SHP77 (cell line): ENCODE results near the gene MYO1D.
"Not testable (repeated sequence)": the region's sequence is repeated elsewhere in the genome, so short reads cannot be mapped to it uniquely, and the experiment has no call there.

Experiments used
- DNase-seq, 2 experiments: peaks; one replicate each; lab custom pipeline; 2025; lab: John Stamatoyannopoulos, UW

Gene MYO1D

DNA sequence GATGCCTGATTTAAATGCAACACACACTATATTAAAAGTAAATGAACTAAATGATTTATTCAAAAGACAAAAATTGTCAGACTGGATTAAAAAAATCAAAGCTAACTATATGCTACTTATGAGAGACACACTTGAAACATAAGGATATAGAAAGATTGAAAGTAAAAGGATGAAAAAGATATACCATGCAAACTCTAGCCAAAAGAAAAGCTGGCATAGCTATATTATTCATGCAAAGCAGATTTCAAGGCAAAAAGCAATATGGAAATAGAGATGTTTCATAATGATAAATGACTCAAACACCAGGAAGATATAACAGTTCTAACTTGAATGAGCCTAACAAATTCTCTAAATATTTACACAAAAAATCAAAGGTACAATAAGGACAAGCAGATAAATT is 149.2 kb downstream of the MYO1D start:
- no peak for DNase-seq

DNA sequence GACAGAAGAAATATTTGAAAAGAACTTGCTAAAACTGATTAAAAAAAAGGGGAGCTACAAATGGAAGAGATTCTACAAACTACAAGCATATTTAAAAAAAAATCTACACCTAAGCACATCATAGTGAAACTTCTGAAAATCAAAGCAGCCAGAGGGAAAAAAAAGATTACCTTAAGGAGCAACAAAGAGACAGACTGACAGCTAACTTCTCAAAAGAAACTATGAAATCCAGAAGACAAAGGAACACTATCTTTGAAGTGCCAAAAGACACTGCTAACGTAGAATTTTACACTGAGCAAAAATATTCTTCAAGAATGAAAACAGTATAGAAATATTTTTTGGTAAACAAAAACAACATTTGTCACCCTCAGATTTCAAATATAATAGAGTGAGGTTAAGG is 151.2 kb downstream of the MYO1D start:
- DNase-seq, result no peak

DNA sequence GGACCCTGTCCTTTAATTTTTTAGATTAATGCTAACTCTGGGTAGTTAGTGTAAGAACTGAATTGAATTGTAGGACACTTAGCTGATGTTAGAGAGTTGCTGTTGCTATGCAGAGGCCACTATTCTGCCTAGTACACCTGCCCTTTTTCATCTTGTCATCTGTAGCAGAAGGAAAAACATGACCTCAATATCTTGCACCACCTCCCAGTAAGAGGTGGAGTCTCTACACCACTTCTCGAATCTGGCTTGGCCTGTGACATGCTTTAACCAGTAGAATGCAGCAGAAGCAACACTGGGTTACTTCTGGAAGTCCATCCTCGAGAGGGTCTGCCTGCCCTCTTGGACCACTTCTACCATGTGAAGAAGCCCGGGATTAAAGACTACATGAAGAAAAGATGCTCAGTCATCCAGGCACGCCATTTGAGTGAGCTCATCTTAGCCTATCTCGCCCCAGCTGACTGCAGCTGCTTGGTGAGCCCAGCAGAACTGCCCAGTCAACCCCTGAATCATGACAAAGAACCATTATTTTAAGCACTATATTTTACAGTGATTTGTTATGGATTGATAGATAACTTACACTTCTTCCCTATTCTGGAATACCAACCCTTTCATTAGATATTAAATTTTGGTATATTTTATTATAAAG is 153.5 kb downstream of the MYO1D start:
- no peak for DNase-seq

DNA sequence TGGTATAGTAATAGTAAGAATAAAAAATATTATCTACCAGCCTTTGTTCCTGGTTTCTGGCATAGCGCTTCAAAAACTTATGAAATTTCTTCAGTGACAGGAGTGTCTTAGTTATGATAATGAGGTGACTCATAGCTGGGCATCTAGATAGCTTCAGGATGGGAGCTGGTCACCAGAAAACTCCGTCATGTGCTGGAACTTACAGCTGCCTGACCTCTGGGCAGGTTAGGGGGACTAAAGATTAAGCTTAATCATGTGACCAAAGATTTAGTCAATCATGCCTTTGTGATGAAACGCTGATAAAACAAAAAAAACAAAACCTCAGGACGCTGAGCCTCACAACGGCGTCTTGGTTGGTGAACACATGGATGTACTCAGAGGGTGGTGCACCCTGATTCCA is 154.2 kb downstream of the MYO1D start:
- no peak for DNase-seq

DNA sequence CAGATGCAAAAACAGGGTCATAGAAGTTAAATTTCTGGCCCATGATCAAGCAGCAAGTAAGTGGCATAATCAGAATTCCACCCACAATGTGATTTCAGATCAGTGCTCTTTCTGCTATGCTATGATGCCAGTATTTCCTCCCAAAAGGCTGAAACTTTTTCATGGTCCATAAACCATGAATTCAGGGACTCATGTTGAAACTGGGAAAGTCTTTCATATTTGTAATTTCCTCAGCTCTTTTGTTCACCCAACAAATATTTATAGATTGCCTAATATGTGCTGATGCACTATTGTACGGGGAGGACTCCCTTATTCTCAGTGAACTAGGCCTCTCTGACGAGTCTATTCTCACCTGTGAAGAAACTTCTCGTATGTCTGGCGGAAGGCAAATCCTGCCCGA is 156.3 kb downstream of the MYO1D start:
- no peak for DNase-seq

DNA sequence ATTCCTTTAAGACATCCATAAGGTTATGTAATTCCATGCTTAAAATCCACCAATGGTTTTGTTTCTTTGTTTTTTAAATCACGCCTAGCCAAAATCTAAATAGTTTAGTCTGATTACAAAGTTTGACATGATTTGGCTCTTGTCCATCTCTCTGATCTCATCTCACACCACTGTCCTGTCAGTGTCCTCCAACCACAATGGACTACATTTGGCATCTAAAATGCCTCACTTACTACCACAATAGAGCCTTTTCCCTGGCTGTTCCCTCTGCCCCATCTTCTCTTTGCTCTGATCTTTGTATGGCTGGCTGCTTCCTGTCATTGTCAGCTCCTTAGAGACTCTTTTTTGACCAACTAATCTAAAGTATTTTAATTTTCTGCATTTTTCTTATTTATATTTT is 157.2 kb downstream of the MYO1D start:
- no peak for DNase-seq

DNA sequence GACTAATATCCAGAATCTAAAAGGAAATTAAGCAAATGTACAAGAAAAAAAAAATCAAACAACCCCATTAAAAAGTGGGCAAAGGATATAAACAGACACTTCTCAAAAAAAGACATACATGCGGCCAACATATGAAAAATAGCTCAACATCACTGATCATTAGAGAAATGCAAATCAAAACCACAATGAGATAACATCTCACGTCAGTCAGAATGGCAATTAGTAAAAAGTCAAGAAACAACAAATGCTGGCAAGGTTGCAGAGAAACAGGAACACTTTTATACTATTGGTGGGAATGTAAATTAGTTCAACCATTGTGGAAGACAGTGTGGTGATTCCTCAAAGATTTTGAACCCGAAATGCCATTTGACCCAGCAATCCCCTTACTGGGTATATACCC is 162.0 kb downstream of the MYO1D start:
- DNase-seq, result not testable (repeated sequence)

DNA sequence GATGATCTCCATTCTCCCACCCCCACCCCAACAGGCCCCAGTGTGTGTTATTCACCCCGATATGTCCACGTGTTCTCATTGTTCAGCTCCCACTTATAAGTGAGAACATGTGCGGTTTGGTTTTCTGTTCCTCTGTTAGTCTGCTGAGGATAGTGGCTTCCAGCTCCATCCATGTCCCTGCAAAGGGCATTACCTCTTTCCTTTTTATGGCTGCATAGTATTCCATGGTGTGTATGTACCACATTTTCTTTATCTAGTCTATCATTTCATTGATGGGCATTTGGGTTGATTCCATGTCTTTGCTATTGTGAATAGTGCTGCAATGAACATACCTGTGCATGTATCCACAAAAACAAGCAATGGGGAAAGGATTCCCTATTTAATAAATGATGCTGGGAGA is 162.7 kb downstream of the MYO1D start:
- not testable (repeated sequence) for DNase-seq

DNA sequence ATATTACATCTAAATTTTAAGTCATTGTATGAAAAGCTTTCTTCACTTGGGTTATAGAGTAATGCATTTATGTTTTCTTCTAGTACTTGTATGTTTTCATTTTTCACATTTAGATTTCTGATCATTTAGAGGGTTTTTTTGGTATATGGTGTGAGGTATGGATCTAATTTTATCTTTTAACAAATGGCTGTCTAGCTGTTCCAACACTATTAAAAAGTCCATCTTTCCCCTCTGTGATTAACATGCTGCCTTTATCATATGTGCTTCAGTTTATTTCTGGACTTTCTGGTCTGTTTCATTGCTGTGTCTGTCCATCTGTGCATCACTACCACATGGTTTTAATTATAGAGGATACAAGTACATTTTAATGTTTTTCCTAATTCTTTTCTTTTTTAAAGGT is 163.8 kb downstream of the MYO1D start:
- no peak for DNase-seq

DNA sequence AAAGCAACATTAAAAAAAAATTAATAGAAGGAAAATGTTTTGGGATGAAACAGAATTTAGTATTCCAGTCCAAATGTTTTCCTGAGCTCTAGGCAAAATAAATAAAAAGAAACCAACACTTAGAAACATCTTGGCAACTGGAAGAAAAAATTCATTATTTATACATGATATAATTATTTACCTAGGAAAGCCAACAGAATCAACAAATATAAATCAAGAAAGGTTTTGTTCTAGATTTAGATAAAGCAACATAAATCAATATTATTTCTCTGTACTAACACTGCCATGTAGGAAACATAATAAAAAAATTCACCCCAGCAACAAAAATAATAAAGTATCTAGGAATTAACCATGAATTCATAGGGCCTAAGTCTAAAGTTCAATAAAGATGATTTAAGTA is 167.4 kb downstream of the MYO1D start:
- no peak for DNase-seq

DNA sequence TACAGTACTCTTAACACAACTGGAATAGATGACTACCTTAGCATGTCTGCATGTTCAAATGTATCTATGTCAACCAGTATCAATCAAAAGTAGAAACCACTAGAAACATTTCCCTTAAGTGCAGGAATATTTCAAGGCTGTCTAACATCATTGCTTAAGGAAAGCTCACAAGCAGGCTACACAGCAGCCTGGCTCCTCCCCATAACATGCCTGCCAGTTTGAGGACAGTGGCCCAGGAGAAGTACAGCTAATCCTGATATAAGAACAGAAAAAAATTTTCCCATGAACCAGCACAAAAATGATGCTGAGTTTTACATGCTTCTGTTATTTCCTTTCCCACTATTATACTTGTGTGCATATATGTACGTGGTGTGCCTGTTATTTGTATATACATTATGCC is 175.1 kb downstream of the MYO1D start:
- no peak for DNase-seq

DNA sequence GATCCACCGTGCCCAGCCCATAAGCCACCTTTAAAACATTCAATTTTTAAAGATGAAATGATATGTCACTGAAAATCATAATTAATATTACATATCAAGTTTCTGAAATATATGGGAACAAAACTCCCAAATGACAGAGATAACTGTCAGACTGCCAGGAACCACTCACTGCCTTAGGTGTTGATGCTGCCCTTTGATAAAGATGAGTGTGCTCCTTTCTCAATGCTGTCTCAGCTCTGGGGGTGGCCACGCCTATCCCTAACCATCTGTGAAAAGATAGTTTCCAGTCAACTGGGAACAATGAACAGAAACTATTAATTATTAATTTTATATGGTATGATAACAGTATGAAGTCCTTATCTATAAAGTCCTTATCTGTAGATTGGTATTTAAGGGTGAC is 177.7 kb downstream of the MYO1D start:
- DNase-seq, result no peak

DNA sequence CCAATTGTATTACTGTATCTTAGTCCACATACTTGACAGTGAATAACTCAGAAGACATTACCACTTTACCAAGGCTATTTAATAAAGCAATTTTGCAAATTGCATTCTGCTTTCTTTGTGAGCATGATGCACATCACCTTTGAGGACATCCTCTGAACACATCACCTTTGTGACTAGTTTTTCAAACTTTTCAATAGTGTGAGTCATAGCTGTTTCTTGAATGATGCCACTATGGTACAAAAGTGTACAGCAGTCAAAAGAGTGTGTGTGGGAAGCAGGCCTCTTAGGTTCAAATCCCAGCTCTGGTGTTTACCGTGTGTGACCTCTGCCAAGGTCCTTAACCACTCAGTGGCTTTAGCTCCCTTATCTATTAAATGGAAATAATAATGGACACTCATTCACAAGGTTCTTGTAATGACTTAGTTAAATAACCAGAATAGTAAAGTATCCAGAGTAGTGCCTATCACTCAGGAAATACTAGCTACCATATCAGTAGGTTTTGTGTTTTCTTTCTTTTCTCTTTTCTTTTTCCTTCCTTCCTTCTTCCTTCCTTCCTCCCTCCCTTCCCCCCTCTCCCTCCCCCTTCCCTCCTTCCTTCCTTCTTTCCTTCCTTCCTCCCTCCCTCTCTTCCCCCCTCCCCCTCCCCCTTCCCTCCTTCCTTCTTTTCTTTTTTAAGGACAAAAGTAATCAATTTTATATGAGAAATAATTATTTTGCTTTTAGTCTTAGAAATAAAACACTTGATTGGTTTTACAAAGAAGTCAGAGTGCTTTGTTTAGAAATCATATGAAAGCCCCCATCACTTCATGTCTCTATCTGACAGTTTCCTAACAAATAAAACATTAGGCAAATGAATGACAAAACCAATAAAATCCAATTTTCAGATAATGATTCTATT is 178.9 kb downstream of the MYO1D start:
- no peak for DNase-seq

DNA sequence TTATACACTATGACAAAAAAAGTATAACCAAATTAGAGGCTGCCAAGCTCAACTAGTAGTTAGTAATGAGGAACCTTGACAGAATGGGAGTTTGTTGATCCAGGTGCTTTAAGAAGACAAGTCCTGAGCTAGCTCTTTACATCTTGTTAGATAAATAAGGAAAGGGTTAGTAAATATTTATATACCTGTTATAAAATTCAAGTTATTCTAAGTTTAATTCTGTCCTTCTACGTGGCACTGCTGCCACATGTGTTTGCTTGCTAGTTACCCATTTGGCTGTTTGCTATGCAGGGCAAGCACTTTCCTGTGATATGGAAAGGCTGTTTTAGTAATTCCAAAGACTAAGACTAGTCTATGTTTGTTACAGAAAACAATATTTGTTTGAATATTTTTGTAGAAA is 180.5 kb downstream of the MYO1D start:
- no peak for DNase-seq

DNA sequence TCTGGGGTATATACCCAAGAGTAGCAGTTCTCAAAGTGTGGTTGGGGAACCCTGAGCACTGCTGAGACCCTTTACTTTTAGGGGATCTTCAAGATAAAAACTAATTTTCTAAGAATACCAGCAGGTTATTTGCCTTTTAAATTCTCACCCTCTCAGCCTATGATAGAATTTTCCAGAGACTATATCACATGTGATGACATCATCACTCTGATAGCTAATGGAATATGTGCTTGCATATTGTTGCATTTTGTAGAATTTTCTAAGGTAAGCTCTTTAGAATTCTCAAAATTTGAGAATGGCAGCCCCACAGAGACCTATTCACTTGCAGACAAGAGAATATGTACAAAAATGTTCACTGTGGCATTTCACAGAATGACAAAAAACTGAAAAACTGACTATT is 181.1 kb downstream of the MYO1D start:
- DNase-seq, result no peak

DNA sequence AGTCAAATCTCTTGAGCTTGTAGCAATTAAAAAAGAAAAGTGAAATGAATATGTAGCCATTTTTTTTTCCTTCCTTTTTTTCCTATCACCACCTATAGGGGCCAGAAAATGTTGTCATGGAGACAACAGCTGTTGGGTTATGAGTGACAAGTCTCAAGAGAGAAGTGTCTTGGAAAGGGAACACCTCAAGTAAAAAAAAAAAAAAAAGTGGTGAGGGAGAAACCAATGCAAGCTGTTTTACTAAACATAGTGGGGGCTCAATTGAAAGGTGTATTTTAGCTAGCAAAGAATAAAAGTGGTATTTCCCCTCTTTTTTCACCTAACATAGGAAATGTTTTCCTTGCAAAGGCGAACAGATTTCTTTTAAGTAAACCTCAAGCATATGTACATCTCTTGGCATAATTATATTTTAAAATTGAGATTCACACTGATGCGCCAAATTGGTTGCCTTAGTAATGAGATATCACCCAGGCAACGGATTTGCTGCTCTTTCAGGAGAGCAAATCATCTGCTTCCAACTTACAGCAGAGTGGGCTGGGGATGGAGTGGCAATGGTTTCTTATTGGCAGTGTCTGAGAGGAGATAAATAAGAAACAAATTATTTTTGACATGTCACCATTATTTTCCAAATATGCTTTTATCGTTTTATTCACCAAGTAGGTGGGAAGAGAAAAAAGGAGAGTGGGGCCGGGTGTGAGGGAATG is 183.6 kb downstream of the MYO1D start:
- no peak for DNase-seq

DNA sequence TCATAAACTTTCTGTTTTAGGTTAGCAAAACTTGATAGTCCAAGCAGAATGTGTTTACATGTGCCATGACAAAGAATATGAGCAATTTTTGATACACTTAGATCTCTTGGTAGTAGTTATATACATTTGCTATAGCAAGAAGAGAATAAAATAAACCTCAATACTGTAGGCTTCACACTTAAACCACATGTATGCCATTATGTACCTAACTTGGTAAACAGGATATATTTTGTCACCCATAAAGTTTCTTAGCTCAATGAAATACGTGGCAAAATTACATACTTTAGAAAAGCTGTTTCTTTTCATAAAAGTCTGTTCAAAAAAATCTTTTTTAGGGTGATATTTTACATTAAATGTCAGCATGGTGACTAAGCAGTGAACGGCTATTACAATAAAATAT is 184.7 kb downstream of the MYO1D start:
- DNase-seq, result no peak

DNA sequence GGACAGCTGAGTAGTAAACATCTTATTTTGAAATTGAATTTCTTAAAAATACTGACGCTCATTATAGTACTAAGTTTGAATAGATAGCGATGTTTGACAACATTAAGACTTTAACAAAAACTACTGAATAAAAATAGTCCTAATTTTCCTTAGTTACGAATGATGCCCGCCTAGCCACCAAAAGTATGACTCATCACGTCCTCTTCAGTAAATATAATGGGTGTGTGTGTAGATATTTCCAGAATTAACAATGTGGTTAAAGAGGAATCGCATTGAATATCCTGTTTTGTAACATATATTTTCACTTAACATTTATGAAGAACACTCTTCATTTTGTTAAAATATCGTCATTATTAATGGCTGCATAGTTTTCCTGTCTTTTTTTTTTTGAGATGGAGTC is 187.6 kb downstream of the MYO1D start:
- DNase-seq, result no peak

DNA sequence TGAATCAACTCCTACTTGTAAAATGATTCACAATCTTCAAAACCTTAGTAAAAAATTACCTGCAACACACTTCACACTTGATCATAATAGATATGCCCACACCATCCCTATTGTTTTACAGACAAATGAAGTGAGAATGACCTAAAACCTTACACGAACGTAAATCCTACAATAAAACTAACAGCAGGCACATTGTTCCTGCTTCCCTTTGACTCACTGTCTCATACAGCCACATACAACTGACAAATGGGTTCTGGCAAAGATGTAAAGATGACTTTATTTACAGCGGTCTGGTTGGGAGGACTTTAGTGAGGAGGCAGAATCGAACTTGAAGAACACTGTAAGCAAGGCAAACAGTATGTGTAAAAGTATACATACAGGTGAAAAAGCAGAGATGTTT is 188.7 kb downstream of the MYO1D start:
- no peak for DNase-seq

DNA sequence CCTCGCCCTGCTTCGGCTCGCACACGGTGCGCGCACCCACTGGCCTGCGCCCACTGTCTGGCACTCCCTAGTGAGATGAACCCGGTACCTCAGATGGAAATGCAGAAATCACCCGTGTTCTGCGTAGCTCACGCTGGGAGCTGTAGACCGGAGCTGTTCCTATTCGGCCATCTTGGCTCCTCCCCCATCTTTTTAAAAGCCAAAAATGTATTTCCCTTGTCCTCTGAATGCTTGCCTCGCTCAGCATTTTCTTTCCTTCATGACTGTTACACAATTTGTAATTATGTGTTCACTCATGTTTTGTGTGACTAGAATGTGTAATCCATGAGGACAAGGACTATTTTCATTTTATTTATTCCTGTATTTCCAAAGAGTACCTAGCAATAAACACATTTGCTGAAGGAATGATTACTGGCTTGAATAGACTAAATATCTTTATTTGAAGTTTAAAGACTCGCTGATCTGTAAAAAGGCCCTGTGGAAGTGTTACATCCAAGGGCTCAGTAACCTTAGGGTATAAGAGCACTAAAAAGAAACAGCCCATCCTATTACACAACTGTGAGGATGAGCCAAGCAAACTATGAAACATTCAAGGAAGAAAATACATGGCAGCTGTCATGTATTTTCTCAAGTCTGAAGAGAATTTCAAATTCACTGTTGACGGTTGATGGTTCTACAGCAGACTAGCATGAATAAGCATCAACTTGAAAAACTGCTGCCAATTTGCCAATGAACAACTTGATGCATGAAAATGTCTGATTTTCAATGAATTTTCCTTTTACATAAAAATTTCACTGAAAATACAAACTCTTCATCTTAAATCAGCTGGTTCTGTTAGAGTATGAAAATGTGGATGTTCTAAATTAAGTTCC is 192.6 kb downstream of the MYO1D start:
- peak in 1 of 2 experiments; percentile 4 for DNase-seq

DNA sequence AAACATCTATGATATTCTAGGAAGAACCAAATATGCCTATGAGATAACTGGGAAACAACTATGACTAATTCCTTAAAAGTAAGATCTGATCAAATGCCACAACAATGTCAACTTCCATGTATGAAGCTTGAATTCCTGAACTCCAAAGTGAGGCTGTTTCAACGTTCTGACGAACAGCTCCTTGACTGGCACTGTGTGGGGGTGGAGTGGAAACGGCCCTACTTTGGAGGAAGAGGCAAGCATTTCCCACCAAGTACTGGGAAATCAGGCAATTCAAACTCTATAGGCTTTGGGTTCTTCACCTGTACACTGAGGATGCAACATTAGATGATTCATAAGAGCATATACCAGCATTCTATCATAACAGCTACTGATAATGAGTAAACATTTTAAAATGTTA is 203.0 kb downstream of the MYO1D start:
- no peak for DNase-seq

DNA sequence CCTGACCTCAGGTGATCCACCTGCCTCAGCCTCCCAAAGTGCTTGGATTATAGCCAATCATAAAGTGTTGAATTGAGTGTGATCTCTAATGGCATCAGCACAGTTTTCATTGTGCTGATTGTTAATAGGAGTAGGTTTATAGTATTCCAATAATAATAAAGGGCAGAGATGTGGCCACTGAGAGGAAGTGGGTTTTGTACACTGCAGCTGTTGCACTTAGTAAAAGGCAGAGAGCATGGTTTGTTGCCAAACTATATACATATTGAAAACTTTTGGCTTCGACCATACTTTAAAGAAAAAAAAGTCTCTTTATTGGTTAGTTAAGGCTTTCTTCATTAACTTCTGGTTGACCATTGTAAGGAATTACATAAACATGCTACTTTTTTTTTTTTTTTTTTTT is 204.2 kb downstream of the MYO1D start:
- no peak for DNase-seq
